ENCODE data around the gene ALG14.

GRCh38 chr1:95034506-95034905 lies 38.2 kb downstream of the ALG14 start:
- TF ChIP-seq CTCF (IDR thresholded peaks at IDR 0.05; ENCODE audit: borderline replicate concordance, extremely low read depth, low read length, poor library complexity, severe bottlenecking) (no peak), EZH2 (IDR thresholded peaks at IDR 0.05; ENCODE audit: borderline replicate concordance, low read depth, low read length, severe bottlenecking) (no peak)

Data from DND-41 (cell line).